Fibroblast of upper back skin (primary cell): Measurements from ENCODE around the gene OPTC.
"Not testable (repeated sequence)": the region's sequence is repeated elsewhere in the genome, so short reads cannot be mapped to it uniquely, and the experiment has no call there.

Source experiments
- DNase-seq: peaks from one replicate; pipeline ENCODE4 v3.0.0-alpha.2; 2013

The OPTC gene

DNA sequence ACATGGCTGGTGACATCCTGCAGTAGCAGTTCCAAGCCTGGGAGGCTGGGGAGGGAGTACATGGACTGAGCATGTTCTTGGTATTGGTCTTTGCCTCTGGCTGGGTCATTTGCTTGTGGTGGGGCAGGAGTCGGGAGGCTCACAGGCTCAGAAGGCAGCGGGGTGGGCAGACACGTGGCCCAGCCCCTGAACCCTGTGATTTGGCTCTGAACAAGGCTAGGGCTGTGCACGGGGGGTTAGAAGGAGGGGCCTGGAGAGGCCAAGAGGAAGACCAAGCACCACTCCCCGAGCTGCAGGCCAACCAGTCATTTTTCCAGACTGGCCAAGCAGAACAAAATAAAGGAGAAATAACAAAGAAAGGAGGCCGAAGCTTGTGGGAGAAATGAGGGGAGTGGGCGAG, 28.0 kb upstream of the OPTC start:
- DNase-seq: no peak

- DNase-seq: not testable (repeated sequence)
These were observed 26.9 kb upstream of the OPTC start for GRCh38 chr1:203466906-203467549.

GRCh38 chr1:203467550-203467921, 26.4 kb upstream of the OPTC start:
- no peak for DNase-seq

GRCh38 chr1:203468326-203468725, 25.6 kb upstream of the OPTC start:
- no peak for DNase-seq

DNA sequence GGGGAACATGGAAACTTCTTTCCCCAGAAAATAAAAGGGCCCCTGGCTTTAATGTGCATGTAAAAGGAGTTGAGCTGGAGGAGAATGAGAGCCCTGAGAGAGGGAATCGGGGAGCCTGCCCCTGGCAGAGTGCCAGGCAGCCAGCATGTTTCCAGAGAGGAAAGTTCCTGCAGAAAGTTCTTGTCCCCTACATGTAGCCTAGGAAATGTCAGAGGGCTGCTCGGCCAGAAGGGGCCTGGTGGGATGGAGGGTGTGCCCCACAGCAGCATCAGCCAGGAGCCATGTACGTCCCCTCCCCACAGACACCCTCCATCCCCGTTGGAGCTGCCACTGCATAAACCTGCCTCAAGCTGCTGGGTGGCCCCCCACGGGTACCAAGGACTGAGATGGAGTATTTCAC, 23.7 kb upstream of the OPTC start:
- DNase-seq: no peak

DNA sequence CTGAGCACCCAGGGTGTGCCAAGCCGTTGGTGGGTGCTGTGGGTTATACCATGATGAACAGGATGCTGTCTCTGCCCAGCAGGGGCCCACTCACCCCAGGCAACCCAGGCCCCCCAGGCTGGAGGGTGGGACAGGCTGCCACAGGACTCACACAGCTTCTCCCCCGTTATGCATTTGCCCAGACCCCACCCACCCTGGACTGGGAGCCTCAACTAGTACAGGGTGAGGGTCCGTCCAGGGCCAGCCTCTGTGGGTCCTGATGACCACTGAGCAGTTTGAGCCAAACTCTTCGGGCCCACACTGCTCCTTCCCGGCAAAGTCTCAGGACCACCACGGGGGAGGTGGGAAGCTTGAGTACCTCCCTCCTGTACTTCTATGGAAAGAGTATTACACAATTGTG, 22.1 kb upstream of the OPTC start:
- DNase-seq: no peak

- no peak for DNase-seq
These were observed 20.7 kb upstream of the OPTC start for GRCh38 chr1:203473281-203473680.

GRCh38 chr1:203473781-203474305, 20.1 kb upstream of the OPTC start:
- DNase-seq: no peak

DNA sequence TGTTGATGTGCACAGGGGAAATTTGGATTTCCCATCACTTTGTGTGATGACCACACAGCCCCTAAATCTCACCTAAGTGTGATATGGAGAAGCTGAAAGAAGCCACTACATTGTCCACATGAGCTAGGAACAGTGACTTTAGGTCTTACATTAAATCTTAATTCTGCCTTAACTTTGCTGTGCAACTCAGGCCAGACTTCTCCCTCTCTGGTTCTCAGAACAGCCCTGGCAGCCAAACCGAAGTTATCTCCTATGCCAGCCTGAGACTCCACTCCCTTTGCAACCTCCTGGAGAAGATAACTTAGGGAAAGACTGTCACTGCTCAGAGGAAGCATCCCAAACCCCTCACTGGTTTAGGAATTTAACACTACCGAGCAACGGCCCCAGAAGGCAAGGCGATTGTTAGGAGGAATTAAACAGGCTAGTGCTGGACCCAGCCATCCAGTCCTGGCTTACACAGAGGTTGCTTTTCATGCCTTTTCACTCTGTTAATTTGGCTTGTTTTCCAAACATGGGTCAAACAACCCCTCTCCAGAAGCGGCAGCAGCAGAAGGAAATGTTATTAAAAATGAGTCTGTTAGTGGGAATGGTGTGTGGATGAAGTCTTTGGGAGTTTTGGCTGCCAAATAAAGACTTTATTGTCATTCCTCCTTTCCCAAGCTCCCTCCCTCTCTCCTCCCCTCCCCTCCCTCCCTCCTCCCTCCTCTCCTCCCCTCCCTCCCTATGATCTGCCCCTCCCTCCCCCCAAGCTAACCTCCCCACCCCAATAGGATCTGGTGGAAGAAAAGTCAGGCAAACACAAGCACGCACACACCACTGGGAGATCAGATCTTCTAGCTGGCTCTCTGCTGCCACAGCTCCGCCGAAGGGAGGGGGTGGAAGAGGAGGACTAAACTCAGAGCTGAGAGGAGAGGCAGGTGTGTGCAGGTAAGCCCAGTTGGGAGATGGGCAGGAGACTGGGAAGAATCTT, 18.7 kb upstream of the OPTC start, which contains the start of gene PRELP:
Gene PRELP (plus strand): TSS at position 795 of the 970 bp plus-strand sequence. CDS start 7,379 bp downstream, outside the sequence.
- DNase-seq: peak; percentile 37

- DNase-seq: no peak
These were observed 17.6 kb upstream of the OPTC start for GRCh38 chr1:203476216-203476814.

GRCh38 chr1:203477748-203478147, 16.2 kb upstream of the OPTC start:
- no peak for DNase-seq

DNA sequence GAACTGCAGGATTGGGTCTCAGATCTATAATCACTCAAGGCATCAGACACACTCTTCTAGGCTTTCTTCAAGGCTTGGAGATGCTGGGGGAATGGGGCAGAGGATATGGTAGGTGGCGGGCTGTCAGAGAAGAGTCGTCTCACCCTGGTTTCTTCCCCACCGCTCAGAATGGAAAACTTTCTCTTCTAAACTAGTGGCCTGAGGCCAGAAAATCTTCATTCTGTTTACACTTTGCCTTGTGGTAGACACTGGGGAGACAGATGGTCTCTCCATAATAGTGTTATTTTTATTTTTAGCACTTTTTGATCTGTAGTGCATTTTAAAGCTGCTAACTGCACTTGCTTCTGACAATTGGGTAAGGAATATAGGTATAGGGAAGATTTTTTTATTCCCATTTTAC, 15.7 kb upstream of the OPTC start:
- no peak for DNase-seq

- no peak for DNase-seq
These were observed 15.0 kb upstream of the OPTC start for GRCh38 chr1:203478986-203479385.

DNA sequence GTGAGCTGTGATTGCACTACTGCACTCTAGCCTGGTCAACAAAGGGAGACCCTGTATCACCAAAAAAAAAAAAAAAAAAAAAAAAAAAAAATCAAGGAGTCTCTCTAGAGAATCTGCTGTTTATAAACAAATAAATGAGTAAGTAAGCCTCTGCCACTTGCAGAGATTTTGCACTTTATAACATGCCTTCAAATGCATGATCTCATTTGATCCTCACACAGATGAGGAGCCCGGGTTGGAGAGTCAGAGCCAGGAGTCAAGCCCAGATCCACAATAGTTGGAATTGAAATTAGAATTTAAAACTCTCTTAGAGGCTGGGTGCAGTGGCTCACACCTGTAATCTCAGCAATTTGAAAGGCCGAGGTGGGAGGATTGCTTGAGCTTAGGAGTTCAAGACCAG, 14.3 kb upstream of the OPTC start:
- DNase-seq: no peak

DNA sequence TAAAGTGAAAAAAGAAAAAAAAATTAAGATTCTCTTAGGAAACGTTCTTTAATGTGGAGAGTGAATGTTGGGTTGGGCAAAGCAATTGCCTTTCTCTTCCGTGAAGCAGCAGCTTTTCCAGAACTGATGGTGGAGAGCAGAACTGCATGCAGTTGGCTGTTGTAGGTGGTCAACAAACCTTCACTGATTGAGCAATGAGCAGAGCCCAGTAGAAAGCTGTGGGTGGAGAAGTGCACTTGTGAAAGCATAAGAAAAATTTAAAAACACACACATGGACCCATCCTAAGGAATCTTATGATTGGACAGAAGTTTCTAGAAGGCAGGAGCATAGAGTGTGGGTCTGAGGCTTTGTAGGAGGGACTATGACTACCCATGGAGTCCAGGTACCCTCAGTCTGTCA, 13.9 kb upstream of the OPTC start:
- peak; percentile 58 for DNase-seq

GRCh38 chr1:203480525-203481084, 13.3 kb upstream of the OPTC start:
- peak; percentile 93 for DNase-seq

- DNase-seq: no peak
These were observed 12.8 kb upstream of the OPTC start for GRCh38 chr1:203481196-203481595.

- no peak for DNase-seq
These were observed 7.2 kb upstream of the OPTC start for GRCh38 chr1:203486618-203487370.

- DNase-seq: no peak
These were observed 5.4 kb upstream of the OPTC start for GRCh38 chr1:203488539-203488938.

DNA sequence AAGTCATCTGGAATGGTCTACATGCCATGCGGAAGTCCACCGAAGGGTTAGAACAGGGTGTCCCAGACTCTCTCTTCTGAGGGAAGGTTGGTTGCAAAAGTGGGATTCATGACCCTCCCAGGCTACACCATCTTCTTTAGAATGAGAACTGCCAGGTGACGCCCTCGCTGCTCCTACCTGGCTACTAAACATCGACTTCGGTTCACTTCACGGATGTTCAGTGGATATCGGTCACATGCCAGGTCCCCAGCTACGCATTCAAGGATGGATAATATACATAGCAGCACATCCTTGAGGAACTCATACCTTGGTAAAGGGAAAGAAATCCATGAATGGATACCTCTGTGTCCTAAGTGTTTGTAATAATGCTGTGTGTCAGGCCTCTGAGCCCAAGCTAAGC, 3.3 kb upstream of the OPTC start:
- no peak for DNase-seq

- DNase-seq: no peak
These were observed 2.3 kb upstream of the OPTC start for GRCh38 chr1:203491664-203492063.

DNA sequence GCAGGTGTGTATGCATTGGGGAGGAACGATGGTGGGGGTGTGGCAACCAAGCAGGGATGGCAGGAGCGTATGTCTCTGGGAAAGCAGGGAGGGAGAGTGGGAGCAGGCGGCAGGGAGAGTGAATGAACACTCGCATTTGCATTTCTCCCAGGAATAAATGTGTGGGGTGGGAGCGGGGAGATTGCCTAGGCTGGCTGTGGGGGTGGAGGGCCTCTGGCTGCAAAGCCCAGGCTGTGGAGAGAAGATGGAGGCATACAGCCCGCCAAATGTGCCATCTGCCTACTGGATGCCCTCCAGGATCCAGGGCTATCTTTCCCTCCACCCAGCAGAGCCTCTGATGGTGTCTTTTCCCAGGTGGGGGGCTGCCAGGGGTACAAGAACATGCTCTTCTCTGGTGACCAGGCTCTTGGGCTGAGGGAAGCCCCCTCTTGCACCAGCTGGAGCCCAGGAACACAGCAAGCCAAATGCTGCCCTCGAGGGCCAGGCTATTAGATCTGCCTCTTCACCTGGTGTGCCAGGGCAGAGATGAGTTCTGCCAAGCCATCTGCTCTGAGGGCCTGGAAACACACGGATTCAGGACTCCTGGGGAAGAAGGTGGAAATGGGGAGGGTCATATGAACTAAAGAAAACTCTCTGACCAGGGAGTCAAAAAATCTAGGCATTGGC, 1.7 kb upstream of the OPTC start:
- DNase-seq: no peak
